GM19372 (cell line): Measurements from ENCODE around the gene OR52M1.

Experiments
- ATAC-seq: cut with Tn5 transposase; IDR thresholded peaks from one replicate; pipeline ENCODE4 v1.9.1; 2021; ENCODE audit warnings: mild to moderate bottlenecking, low read depth, moderate library complexity; ENCODE audit not compliant: unreplicated experiment

OR52M1 gene

DNA sequence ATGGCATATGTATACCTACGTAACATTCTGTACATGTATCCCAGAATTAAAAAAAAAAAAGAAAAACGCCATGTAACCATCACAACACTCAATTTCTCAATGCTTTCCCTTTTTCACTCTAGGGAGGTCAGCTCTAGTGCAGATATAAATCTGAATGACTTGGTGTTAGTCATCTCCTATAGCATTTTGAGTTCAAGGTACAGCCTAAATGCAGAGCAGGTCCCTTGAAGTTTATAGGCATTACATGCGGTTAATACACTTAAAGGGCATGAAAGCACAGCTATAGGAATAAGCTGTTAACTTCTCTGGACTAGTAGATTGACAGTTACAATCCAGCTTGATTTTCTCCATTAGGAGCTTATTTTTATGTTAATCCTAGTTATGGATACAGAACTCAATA, 20.4 kb downstream of the OR52M1 start:
- ATAC-seq = no peak

DNA sequence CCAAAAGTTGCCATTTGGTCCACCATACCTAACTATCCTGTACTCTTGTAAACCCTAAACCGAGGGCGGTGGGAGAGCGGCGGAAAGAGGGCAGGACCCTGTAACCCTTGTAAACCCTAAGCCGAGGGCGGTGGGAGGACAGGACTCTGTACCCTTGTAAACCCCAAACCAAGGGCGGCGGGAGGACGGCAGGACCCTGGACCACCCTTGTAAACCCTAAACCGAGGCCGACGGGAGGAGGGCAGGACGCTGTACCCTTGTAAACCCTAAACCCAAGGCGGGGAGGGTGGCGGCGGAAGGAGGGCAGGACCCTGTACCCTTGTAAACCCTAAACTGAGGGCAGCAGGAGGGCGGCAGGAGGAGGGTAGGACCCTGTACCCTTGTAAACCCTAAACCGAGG, 24.1 kb downstream of the OR52M1 start:
- no peak for ATAC-seq

DNA sequence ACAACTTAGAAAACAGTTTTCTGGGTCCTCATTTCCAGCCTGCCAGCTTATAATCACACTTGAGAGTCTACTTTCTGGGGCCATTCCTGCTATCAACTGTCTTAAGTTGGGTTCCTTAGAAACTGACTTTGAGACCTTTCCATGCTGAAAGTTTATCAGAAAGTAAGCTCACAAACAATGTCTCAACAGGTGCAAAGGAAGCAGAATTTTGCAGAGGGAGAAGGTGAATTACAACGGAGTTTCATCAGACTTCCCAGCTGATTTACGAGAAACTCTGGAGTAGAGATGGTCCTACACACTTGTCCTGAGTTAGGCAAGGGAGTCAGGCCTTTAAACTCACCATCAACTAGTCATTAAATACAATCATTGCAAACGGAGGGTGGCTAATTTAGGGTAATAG, 31.9 kb downstream of the OR52M1 start:
- ATAC-seq = no peak

DNA sequence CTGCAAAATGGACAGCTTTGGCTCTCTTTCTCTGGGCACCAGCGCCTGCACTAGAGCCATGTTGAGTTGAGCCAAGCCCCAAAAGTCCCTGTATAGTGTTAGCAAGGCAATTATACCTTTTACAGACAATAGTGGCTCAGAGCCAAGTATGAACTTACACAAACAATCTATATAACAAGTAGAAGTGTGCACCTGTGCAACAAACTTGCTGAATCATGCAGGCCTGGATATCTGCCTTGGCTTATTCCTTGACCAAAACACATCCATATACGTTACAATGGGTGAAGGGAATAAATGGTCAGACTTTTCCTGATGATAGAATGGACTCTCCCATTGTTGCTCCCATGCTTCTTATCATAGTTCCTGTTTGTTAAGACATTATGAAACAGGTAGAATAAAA, 32.8 kb downstream of the OR52M1 start:
- ATAC-seq = no peak

DNA sequence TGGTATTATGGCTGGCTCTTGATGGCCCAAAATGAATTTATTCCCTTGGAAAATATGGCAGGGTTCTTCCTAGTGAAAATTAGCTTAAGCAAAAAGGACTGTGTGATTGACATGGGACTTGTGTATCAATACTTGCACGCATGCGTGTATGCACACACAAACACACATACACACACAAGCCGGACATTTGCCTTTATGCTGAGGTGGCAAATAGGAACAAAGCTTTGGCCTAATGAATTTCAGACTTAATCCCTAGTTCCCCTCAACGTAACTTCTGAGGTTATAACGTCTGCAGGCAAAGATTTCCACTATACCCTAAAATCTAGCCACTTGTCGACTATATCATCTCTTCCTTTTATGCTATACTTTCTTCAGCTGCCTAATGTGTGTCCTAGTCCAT, 33.6 kb downstream of the OR52M1 start:
- ATAC-seq = no peak

DNA sequence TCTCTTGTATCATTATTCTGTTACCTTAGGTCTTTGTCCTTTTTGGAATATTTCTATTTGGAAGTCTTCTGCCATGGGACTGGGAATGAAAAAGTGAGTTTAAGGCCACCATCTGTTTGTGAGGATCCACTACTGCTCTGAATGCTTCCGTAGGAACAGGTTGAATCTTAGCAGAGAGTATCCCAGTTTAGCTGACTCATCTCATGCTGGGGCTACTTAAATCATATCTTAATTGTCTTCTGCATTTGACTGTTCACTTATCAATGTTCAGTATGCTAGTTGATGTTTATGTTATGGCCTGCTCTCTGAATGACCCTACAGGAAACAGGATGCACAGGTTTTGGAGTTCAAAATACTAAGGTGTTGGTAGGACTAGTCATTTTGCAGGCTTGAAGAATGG, 35.1 kb downstream of the OR52M1 start:
- no peak for ATAC-seq

DNA sequence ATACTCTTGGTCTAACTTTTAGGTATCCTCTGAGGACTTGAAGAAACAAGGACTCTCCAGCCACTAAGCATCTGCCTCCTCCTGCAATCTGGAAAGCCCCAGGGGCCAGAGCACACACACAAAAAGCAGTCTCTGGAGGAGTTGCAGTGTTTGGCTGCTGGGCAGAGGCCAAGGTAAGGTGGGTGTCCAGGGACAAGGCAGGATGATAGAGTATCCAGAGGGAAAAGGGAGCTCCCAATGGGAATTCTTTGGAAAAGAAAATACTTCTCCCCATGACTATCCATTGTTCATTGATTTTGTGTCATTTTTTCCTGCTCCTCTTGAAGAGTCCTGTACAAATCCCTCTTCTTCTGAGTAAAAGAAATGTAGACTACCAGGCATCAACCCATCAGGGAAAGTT, 36.5 kb downstream of the OR52M1 start, which contains the start of gene OR52I2:
TSS of gene OR52I2 (plus strand) at position 301 of the 400 bp plus-strand sequence.
- no peak for ATAC-seq

DNA sequence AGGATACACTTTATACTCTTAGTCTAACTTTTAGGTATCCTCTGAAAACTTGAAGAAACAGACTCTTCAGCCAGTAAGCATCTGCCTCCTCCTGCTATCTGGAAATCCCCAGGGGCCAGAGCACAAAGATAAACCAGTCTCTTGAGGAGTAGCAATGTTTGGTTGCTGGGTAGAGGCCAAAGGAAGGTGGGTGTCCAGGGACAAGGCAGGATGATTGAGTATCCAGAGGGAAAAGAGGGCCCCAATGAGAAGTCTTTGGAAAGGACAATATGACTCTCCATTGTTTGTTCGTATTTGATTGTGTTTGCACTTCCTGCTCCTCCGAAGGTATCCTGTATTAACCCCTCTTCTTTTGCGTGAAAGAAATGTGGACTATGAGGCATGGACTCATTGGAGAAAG, 44.0 kb downstream of the OR52M1 start:
- ATAC-seq = no peak

DNA sequence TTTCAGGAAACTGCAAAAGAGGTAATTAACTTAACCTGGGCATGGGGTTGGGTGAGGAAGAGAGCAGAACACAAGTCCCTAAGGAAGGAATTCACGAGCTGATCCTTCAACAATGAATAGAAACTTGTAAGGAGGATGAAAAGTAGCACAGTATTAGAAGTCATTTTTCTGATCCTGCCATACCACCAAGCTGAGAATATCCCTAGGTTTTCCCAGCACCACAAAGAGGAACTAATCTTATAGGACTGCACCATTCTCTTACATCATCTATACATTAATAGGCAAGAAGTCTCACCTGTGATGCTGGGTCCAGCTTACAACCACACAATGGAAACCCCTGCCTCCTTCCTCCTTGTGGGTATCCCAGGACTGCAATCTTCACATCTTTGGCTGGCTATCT, 48.7 kb downstream of the OR52M1 start, which contains the start of gene OR52I1:
TSS of gene OR52I1 (plus strand) at position 301 of the 400 bp plus-strand sequence. CDS start at position 301, 0 bp downstream.
- no peak for ATAC-seq
